Aorta (tissue), 5 donors: ENCODE measurements around the gene VIPR2. TPM values are rescaled to one million over a fixed set of nuclear protein-coding genes. Genes with fewer than 3 reads are reported as not detected.
"Not testable (repeated sequence)": the region's sequence is repeated elsewhere in the genome, so short reads cannot be mapped to it uniquely, and the experiment has no call there.

ENCODE experiments used
- ATAC-seq: fragments of 200-7000 bp; cut with Tn5 transposase; one replicate; pipeline ENCODE4 v1.9.1; 2022; ENCODE audit warnings: moderate library complexity; ENCODE audit not compliant: low FRiP score
- DNase-seq, 2 donors: peaks; one replicate each; pipeline ENCODE4 v3.0.0-alpha.2; 2020
- H3K27ac ChIP-seq, 2 donors: one replicate each; pipeline ENCODE4 v1.5.1; 2013; ENCODE audit warnings: low read length in 2 of 2, mild to moderate bottlenecking in 2 of 2, moderate library complexity in 2 of 2, control low read depth in 1 of 2, inconsistent platforms in 1 of 2, low read depth in 1 of 2
- H3K27me3 ChIP-seq, 2 donors: one replicate each; pipeline ENCODE4 v1.6.1; 2013; ENCODE audit warnings: control low read depth in 1 of 2, low read length in 1 of 2, mild to moderate bottlenecking in 1 of 2, moderate library complexity in 1 of 2; ENCODE audit not compliant: insufficient read depth in 2 of 2, control insufficient read depth in 1 of 2
- H3K36me3 ChIP-seq, 2 donors: one replicate each; pipeline ENCODE4 v1.6.1; 2013; ENCODE audit warnings: control low read depth in 1 of 2, low read length in 1 of 2, mild to moderate bottlenecking in 1 of 2; ENCODE audit not compliant: insufficient read depth in 2 of 2, control insufficient read depth in 1 of 2
- H3K4me1 ChIP-seq, 2 donors: one replicate each; pipeline ENCODE4 v1.6.1; 2013; ENCODE audit warnings: low read length in 2 of 2, control low read depth in 1 of 2, mild to moderate bottlenecking in 1 of 2, moderate library complexity in 1 of 2; ENCODE audit not compliant: insufficient read depth in 2 of 2, control insufficient read depth in 1 of 2
- H3K4me3 ChIP-seq, 2 donors: one replicate each; pipeline ENCODE4 v1.5.1; 2013; ENCODE audit warnings: low read length in 2 of 2, control low read depth in 1 of 2, mild to moderate bottlenecking in 1 of 2
- H3K9me3 ChIP-seq: one replicate; pipeline ENCODE4 v1.6.1; 2013; ENCODE audit warnings: mild to moderate bottlenecking, low read length; ENCODE audit not compliant: control insufficient read depth
- WGBS, 2 donors: extraction: QIAGEN DNeasy Blood & Tissue Kit; methylation state at CpG; one replicate each; pipeline ENCODE4 v1.1.7; 2013; 5-methylcytosine and 5-hydroxymethylcytosine counted together
- intact Hi-C, 2 donors: fragments of 100-400 bp; cut with DNase I; formaldehyde crosslinking; loops; one replicate each; pipeline versions ENCODE4 v1.14.2 to v1.15.0; 2022
- polyA plus RNA-seq, 2 donors: library from polyadenylated mRNA; stranded (reverse); fragments of 200-250 nt; gene quantifications; one replicate each; pipeline ENCODE4 v1.2.3, GENCODE V29; 2013
- total RNA-seq, 2 donors: library from RNA; stranded (reverse); fragmentation: NEBNext Ultra II Directional; extraction: Animal tissue kit (Norgen Biotek cat#: 25700); gene quantifications; one replicate each; pipeline ENCODE4 v1.2.1, GENCODE V29; 2021
- donor health status: healthy with polysubstance abuse.
- donor health status: Bipolar disorder and iron deficiency.
- donor health status: DM: no; HTN: no; CAD: no.
- donor health status: DM: no; HTN: no; CAD: no.
- donor health status: DM: yes; HTN: yes; CAD: no.

VIPR2 gene
- total and polyA plus RNA-seq, 4 donors = 3.3 to 14.1 (median 11.5) TPM

DNA sequence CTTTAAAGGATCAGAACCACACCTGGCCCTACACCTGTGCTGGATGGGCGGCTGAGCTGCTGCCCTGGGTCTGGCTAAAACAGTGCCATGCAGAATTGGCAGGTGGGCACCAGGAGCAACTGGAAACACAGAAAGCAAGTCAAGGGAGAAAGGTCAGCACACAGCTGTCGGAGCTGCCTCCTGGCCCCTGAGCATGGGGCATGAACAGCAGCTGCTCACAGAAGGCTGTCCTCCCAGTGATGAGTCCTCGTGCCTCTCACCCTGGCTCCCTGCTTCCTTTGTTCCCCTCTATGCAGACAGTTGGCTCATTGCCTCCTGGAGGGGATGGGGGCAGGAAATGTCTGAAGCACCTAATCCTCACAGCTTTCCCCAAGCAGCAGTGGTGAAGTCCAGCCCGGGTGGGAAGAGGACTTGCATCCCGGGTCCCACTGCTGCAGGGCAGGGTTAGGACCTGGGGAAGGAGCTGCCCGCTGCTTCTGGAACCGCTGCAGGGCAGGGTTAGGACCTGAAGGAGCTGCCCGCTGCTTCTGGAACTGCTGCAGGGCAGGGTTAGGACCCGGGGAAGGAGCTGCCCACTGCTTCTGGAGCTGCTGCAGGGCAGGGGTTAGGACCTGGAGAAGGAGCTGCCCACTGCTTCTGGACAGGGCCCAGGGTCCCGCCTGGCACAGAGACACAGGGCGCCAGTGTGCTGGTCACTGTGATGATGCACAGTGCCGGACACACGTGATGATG, 37.3 kb downstream of the VIPR2 start:
- H3K9me3 ChIP-seq = no peaks in the 10 kb centered on the region
- H3K27me3 ChIP-seq = no peaks in the 10 kb centered on the region
- intact Hi-C loops = loop anchor here in 1 of 2 donors (5.0 kb wide), 1 partner anchor 65 kb away; no protein-coding TSS in a partner anchor
- WGBS, 2 donors = 88 to 92% methylated on average over 13 of the region's 13 CpGs
- no peak overlapping the region for H3K4me3 ChIP-seq
- ATAC-seq (no peak), DNase-seq (peak; percentile 41 to 64)
- no peaks in the 10 kb centered on the region for H3K4me1 ChIP-seq
- H3K27ac ChIP-seq = peak overlapping the region in 1 of 2 donors; percentile 1
- no peaks in the 10 kb centered on the region for H3K36me3 ChIP-seq

DNA sequence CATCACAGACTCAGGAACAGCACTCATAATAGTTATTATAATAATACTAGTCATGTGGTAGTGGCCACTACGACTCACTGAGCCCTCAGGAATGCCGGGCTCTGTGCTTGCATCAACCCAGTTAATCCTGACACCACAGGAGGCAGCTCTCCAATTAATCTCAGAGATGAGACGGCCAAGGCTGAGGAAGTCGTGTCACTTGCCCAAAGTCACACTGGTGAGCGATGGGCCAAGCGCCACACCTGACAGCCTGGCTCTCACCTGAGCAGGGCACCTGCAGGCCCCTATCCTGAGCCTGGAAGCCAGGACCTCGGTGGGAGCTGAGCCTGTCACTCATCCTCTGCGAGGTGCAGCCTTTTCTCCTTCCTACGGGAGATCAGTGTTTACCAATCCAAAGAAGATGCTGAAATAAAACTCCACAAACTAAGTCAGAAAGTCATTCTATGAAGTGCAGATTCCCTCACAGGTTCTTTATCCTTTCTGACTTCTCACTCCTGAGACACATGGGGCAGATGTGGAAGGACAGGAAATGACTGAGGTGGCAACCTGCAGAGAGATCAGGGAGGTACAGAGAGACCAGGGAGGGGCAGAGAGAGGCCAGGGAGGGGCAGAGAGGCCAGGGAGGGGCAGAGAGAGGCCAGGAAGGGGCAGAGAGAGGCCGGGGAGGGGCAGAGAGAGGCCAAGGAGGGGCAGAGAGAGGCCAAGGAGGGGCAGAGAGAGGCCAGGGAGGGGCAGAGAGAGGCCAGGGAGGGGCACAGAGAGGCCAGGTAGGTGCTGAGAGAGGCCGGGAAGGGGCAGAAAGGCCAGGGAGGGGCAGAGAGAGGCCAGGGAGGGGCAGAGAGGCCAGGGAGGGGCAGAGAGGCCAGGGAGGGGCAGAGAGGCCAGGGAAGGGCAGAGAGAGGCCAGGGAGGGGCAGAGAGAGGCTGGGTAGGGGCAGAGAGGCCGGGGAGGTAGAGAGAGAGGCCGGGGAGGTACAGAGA, 38.5 kb downstream of the VIPR2 start:
- Histone ChIP-seq H3K36me3 (no peaks in the 10 kb centered on the region), H3K27ac (peak overlapping the region in 1 of 2 donors; percentile 10), H3K4me1 (no peaks in the 10 kb centered on the region), H3K4me3 (no peak overlapping the region), H3K27me3 (no peaks in the 10 kb centered on the region), H3K9me3 (no peaks in the 10 kb centered on the region)
- 83 to 84% methylated on average over 13 of the region's 13 CpGs for WGBS, 2 donors
- peak; percentile 40 to 60 for DNase-seq
- ATAC-seq = no peak
- intact Hi-C loops = loop anchor here in 1 of 2 donors (5.0 kb wide), 1 partner anchor 64 kb away; no protein-coding TSS in a partner anchor

DNA sequence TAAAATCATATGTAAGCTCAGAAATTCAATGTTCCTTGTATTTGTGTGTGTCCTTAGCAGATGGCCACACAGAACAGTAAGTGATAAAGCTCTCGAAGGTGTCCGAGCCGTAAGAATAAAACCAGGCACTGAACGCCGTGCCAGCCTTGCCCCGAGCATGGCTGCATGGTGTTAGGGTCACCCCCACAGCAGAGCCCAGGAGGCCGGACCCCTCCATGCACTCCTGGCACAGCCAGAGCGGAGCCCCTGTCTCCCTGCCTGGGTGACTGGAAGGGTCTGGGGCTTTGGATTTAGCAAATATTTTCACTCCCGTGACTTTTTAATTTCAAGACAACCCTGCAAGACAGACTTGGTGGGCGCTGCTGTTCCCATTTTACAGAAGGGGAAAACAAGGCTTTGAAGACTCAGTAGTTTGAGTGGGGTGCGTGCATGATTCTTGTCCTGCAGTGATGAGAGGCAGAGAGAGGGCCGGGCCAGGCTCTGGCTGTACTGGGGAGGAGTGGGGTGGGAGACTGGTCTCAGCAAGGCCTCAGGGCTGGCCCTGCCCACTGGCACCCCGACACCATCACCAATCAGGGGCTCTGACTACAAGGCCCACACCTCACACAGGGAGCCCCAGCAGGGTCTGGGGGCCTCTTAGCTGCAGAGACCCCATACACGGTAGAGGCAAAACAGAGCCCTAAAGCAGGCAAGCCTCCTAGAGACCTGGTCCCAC, 39.4 kb downstream of the VIPR2 start:
- H3K9me3 ChIP-seq = no peaks in the 10 kb centered on the region
- H3K4me3 ChIP-seq = no peak overlapping the region
- ATAC-seq (no peak), DNase-seq (peak in 1 of 2 donors; percentile 66)
- 95 to 97% methylated on average over 14 of the region's 14 CpGs for WGBS, 2 donors
- no peaks in the 10 kb centered on the region for H3K27me3 ChIP-seq
- intact Hi-C loops = loop anchor here in 1 of 2 donors (5.0 kb wide), 1 partner anchor 63 kb away; no protein-coding TSS in a partner anchor
- H3K36me3 ChIP-seq = no peaks in the 10 kb centered on the region
- no peak overlapping the region for H3K27ac ChIP-seq
- no peaks in the 10 kb centered on the region for H3K4me1 ChIP-seq

DNA sequence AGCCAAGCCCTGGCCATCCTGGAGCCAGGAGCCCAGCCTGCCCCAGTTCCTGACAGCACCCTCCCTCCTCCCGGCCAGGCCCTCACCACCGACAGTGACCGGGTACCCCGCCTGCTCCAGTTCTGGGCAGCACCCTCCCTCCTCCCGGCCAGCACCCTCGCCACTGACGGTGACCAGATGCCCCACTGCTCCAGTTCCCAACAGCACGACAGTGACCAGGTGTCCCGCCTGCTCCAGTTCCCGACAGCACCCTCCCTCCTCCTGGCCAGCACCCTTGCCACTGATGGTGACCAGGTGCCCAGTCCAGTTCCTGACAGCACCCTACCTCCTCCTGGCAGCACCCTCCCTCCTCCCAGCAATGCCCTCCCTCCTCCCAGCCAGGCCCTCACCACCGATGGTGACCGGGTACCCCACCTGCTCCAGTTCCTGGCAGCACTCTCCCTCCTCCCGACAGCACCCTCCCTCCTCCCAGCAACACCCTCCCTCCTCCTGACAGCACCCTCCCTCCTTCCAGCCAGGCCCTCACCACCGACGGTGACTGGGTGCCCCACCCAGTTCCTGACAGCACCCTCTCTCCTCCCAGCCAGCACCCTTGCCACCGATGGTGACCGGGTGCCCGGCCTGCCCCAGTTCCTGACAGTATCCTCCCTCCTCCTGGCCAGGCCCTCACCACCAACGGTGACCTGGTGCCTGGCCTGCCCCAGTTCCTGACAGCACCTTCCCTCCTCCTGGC, 40.3 kb downstream of the VIPR2 start:
- Histone ChIP-seq H3K4me1 (peaks cover 0 to 2% of the 10 kb centered on the region in 2 donors), H3K4me3 (no peak overlapping the region), H3K27me3 (no peaks in the 10 kb centered on the region), H3K27ac (peak overlapping the region in 1 of 2 donors; percentile 14), H3K9me3 (no peaks in the 10 kb centered on the region), H3K36me3 (no peaks in the 10 kb centered on the region)
- intact Hi-C loops = loop anchor here in 1 of 2 donors (5.0 kb wide), 1 partner anchor 92 kb away; no protein-coding TSS in a partner anchor
- ATAC-seq = peak; percentile 62
- peak; percentile 68 to 81 for DNase-seq
- WGBS, 2 donors = 28 to 32% methylated on average over 19 of the region's 19 CpGs

DNA sequence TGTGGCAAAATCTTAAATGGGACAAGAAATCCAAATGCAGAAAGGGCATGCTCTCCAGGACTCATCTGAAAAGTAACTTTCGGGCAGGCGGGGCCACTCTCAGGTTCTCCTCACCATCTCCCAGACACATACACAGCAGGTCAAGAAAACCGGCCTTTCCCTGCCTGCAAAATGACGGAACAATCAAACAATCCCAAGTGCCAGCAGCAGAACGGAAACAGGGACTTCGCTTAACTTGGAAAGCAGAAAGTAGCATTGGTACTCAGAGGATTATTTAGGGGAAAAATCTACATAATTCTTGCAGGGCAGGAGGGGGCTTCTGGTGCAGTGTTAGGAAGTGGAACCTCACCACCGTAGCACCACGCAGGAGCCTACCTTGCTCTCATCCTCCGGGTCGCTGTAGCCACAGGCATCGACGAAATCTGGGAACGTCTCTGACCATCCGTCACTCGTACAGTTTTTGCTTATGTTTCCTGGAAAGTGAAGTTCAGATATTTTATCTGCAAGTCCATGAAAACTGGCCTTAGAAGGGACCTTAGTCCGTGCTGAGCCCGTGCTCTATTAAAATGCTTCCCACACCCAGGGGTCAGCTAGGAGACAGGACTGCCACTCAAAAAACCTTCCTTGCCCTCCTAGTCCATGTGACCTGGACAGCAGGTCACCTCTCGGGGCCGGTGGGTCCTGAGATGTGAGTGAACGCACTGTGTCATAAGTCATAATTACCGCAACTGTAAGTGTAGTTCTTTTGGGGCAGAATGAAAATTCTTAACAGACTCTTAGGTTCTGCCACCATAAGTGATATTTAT, 41.1 kb downstream of the VIPR2 start:
- Histone ChIP-seq H3K9me3 (no peaks in the 10 kb centered on the region), H3K27ac (peak overlapping the region in 1 of 2 donors; percentile 60), H3K27me3 (no peaks in the 10 kb centered on the region), H3K4me3 (no peak overlapping the region), H3K36me3 (no peaks in the 10 kb centered on the region), H3K4me1 (peaks cover 0 to 2% of the 10 kb centered on the region in 2 donors)
- 26 to 37% methylated on average over 21 of the region's 21 CpGs for WGBS, 2 donors
- ATAC-seq (no peak), DNase-seq (peak; percentile 12 to 19)
- intact Hi-C loops = loop anchor here in 1 of 2 donors (5.0 kb wide), 1 partner anchor 91 kb away; no protein-coding TSS in a partner anchor

DNA sequence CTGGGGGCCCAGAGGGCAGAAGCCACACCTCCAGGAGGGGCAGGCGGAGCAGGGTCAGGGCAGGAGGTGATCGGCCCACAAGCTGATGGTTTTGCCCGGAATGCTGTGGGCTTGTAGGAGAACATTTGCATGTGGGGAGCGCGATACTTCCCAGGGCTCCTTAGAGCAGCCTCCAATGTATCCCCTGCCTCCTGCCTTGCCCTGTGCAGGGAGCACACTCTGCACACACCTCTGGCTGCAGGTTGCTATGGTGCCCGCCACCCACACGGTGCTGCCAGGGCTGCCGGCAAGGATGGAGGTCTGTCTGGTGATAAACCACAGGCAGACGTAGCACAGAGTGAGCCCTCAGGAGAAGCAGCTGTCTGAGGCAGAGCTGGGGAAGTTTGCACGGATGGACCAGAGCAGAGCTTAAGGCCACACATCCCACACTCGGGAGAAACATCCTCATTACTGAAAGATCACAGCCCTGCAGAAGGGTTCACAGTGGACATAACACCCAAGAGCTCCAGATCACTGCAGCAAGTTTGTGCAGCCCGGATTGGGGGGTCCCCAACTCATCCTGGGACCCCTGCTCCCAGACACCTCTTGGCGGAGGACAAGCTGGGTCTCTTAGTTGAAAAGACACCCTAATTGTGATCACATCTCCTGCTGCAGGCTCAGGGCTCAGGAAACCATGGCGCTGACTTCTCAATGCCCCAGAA, 41.8 kb downstream of the VIPR2 start:
- no peak for ATAC-seq
- intact Hi-C loops = loop anchor here in 1 of 2 donors (5.0 kb wide), 1 partner anchor 91 kb away; no protein-coding TSS in a partner anchor
- peak; percentile 42 to 54 for DNase-seq
- H3K4me1 ChIP-seq = peaks cover 0 to 2% of the 10 kb centered on the region in 2 donors
- H3K9me3 ChIP-seq = no peaks in the 10 kb centered on the region
- WGBS, 2 donors = 84 to 86% methylated on average over 14 of the region's 14 CpGs
- no peaks in the 10 kb centered on the region for H3K36me3 ChIP-seq
- no peaks in the 10 kb centered on the region for H3K27me3 ChIP-seq
- H3K27ac ChIP-seq = peak overlapping the region in 1 of 2 donors; percentile 7
- H3K4me3 ChIP-seq = no peak overlapping the region

DNA sequence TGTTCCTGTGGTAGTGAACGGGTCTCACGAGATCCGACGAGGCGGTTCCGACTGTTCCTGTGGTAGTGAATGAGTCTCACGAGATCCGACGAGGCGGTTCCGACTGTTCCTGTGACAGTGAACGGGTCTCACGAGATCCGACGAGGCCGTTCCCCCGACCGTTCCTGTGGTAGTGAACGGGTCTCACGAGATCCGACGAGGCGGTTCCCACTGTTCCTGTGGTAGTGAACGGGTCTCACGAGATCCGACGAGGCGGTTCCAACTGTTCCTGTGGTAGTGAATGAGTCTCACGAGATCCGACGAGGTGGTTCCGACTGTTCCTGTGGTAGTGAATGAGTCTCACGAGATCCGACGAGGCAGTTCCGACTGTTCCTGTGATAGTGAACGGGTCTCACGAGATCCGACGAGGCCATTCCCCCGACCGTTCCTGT, 43.0 kb downstream of the VIPR2 start:
- not testable (repeated sequence) for DNase-seq, ATAC-seq, H3K4me3 ChIP-seq, H3K9me3 ChIP-seq, H3K4me1 ChIP-seq, H3K36me3 ChIP-seq, H3K27me3 ChIP-seq, H3K27ac ChIP-seq
- 97 to 98% methylated on average over 42 of the region's 42 CpGs for WGBS, 2 donors
- intact Hi-C loops = loop anchor here in 1 of 2 donors (5.0 kb wide), 1 partner anchor 89 kb away; no protein-coding TSS in a partner anchor
